Activated CD8-positive, alpha-beta T cell treated with anti-CD3 and anti-CD28 coated beads for 36 hours (primary cell): ENCODE data around the gene KAZN. TPM values are rescaled to one million over a fixed set of nuclear protein-coding genes. Genes with fewer than 3 reads are reported as not detected.

Source experiments
- ATAC-seq: fragments of 200-7000 bp; cut with Tn5 transposase; one replicate; pipeline ENCODE4 v1.10.0; 2021; ENCODE audit warnings: mild to moderate bottlenecking, moderate library complexity
- CTCF ChIA-PET: fragments of 350-600 bp; sonication (Branson Sonifier 250); formaldehyde crosslinking; loops from one replicate; lab custom pipeline; 2021; ENCODE audit warnings: antibody characterized with exemption; lab: Charles Lee
- POLR2A ChIA-PET: fragments of 350-600 bp; sonication (Branson Sonifier 250); formaldehyde crosslinking; loops from one replicate; lab custom pipeline; 2021; ENCODE audit warnings: antibody characterized with exemption; lab: Charles Lee
- DNase-seq: peaks from one replicate; pipeline ENCODE4 v3.0.0-alpha.2; 2020
- H3K27ac Mint-ChIP-seq: one replicate; pipeline ENCODE4 v1.8.0; 2021; ENCODE audit warnings: mild to moderate bottlenecking, mixed read lengths
- H3K27me3 Mint-ChIP-seq: one replicate; pipeline ENCODE4 v1.8.0; 2021; ENCODE audit warnings: mixed read lengths
- H3K36me3 Mint-ChIP-seq: one replicate; pipeline ENCODE4 v1.8.0; 2021; ENCODE audit warnings: low read depth, mixed read lengths
- H3K4me1 Mint-ChIP-seq: one replicate; pipeline ENCODE4 v1.8.0; 2021; ENCODE audit warnings: low read depth, mixed read lengths
- H3K4me3 Mint-ChIP-seq: one replicate; pipeline ENCODE4 v1.8.0; 2021; ENCODE audit warnings: mild to moderate bottlenecking, moderate library complexity, mixed read lengths
- H3K9me3 Mint-ChIP-seq: one replicate; pipeline ENCODE4 v1.8.0; 2021; ENCODE audit warnings: mixed read lengths
- CTCF ChIP-seq: fragments of 200-600 bp; IDR thresholded peaks from one replicate; pipeline ENCODE4 v1.8.0; 2022; ENCODE audit warnings: antibody characterized with exemption, mild to moderate bottlenecking
- intact Hi-C: fragments of 100-400 bp; cut with micrococcal nuclease; formaldehyde crosslinking; loops from one replicate; pipeline ENCODE4 v1.10.0; 2022
- total RNA-seq, 2 experiments: library from RNA; stranded (reverse); gene quantifications; one replicate each; pipeline ENCODE4 v1.2.3, GENCODE V29; 2021

The KAZN gene
- total RNA-seq, 2 experiments from 2014 or later = 1.7 to 1.9 TPM

DNA sequence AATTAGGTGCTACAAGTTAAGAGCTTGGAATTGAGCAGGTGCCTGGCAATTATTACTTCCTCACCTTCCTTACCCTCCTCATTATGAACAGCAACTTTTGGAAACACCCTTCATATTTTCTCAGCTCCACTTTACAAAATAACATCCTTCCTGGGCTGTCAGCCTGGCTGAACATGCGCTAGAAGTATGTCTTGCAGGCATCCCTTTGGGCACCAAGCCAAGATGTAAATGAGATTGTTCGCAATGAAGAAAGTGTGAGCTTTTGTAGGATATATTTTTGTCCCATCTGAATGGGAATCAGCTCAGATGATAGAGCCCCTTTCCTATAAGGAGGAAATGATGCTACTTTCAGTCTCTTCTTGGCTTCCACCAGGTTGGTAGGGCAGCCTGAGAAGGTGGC, 245.9 kb downstream of the KAZN start:
- ATAC-seq (no peak), DNase-seq (no peak)
- no peak overlapping the region for H3K4me3 Mint-ChIP-seq
- CTCF ChIA-PET = no interaction called here
- no peaks in the 10 kb centered on the region for H3K4me1 Mint-ChIP-seq
- H3K9me3 Mint-ChIP-seq = peaks cover 21% of the 10 kb centered on the region
- peaks cover 5% of the 10 kb centered on the region for H3K36me3 Mint-ChIP-seq
- POLR2A ChIA-PET = no interaction called here
- H3K27ac Mint-ChIP-seq = no peak overlapping the region
- no peak for TF ChIP-seq CTCF
- peaks cover 16% of the 10 kb centered on the region for H3K27me3 Mint-ChIP-seq
- intact Hi-C loops = no loop called here

DNA sequence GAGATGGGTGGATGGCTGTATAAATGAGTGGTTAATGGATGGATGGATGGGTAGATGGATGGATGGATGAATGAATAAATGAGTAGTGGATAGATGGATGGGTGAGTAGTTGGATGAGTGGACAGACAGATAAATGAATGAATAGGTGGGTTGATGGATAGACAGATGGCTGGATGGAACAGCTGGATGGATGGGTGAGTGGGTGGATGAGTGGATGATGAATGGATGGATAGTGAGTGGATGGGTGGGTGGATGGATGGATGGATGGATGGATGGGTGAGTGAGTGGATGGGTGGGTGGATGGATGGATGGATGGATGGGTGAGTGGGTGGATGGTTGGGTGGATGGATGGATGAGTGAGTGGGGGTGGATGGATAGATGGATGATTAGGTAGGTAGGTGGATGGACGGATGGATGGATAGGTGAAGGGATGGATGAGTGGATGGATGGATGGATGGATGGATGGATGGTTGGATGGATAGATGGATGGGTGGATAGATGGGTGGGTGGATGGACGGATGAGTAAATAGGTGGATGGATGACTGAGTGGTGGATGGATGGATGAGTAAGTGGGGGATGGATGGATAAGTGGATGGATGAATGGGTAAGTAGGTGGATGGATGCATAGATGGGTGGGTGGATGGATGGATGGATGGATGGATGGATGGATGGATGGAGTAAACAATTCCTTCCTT, 246.6 kb downstream of the KAZN start:
- Mint-ChIP-seq H3K27me3 (peaks cover 14% of the 10 kb centered on the region), H3K36me3 (peaks cover 5% of the 10 kb centered on the region), H3K9me3 (peaks cover 21% of the 10 kb centered on the region), H3K4me3 (no peak overlapping the region), H3K27ac (no peak overlapping the region), H3K4me1 (no peaks in the 10 kb centered on the region)
- CTCF ChIA-PET = no interaction called here
- TF ChIP-seq CTCF = no peak
- intact Hi-C loops = no loop called here
- POLR2A ChIA-PET = no interaction called here
- ATAC-seq (no peak), DNase-seq (no peak)

DNA sequence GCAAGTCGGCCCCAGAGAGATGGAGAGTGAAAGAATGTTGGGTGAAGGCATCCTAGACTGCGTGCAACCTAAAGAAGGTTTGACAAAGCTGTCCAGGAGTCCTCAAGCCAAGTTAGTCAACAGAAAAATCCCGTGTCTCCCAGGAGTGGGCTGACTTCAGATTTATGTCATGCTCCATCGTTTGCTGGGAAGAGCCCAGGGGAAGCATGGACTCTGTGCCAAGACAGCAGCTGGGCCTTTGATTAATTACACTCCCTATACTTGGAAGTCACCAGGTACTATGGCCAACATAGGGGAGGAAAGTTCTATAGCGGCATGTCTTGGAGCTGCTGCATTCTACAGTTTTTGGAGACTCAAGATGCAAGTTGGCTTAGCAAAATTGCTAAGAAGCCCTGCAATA, 247.4 kb downstream of the KAZN start:
- ChIA-PET POLR2A (no interaction called here), CTCF (no interaction called here)
- H3K27me3 Mint-ChIP-seq = peaks cover 11% of the 10 kb centered on the region
- H3K4me3 Mint-ChIP-seq = no peak overlapping the region
- no peak for DNase-seq
- intact Hi-C loops = no loop called here
- H3K9me3 Mint-ChIP-seq = peaks cover 19% of the 10 kb centered on the region
- ATAC-seq = no peak
- TF ChIP-seq CTCF = no peak
- H3K27ac Mint-ChIP-seq = no peak overlapping the region
- H3K36me3 Mint-ChIP-seq = peaks cover 5% of the 10 kb centered on the region
- H3K4me1 Mint-ChIP-seq = no peaks in the 10 kb centered on the region

DNA sequence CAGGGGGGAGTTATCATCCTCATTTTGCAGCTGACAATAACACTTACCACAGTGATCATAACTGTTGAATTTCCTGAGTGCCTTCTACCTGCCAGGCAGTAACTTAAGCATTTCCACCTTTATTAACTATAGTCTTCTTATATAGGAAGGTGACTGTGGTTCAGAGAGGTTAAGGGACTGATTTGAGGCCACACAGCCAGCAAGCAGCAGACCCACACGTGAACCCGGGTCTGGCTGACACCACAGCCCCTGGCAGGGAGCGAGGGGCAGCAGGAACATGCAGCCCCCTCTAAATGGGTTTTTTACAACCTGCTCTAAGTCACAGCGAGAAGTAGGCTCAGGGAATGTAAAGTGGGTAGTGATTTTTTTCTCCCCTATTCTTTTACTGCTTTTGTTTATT, 248.2 kb downstream of the KAZN start:
- CTCF ChIA-PET = no interaction called here
- H3K4me3 Mint-ChIP-seq = no peak overlapping the region
- H3K9me3 Mint-ChIP-seq = peaks cover 13% of the 10 kb centered on the region
- intact Hi-C loops = no loop called here
- DNase-seq (no peak), ATAC-seq (no peak)
- H3K4me1 Mint-ChIP-seq = no peaks in the 10 kb centered on the region
- peaks cover 4% of the 10 kb centered on the region for H3K36me3 Mint-ChIP-seq
- POLR2A ChIA-PET = no interaction called here
- TF ChIP-seq CTCF = no peak
- peaks cover 6% of the 10 kb centered on the region for H3K27me3 Mint-ChIP-seq
- H3K27ac Mint-ChIP-seq = no peak overlapping the region

- TF ChIP-seq CTCF = no peak
- ChIA-PET CTCF (no interaction called here), POLR2A (no interaction called here)
- H3K9me3 Mint-ChIP-seq = peaks cover 2% of the 10 kb centered on the region
- no peak for DNase-seq
- no peaks in the 10 kb centered on the region for H3K4me1 Mint-ChIP-seq
- no peak overlapping the region for H3K27ac Mint-ChIP-seq
- H3K27me3 Mint-ChIP-seq = no peaks in the 10 kb centered on the region
- H3K36me3 Mint-ChIP-seq = no peaks in the 10 kb centered on the region
- no peak overlapping the region for H3K4me3 Mint-ChIP-seq
- intact Hi-C loops = no loop called here
- no peak for ATAC-seq
Measured at GRCh38 chr1:14848203-14848602, 249.7 kb downstream of the KAZN start.
